ENCODE results near the gene PAK2.

- TF ChIP-seq CTCF (conservative IDR thresholded peaks at IDR 0.05; ENCODE audit: low read length) (no peak), EZH2phosphoT487 (IDR thresholded peaks at IDR 0.05; ENCODE audit: borderline replicate concordance, low read depth, low read length) (no peak)
These were observed 73.2 kb downstream of the PAK2 start for GRCh38 chr3:196812853-196813252.
